Esophagus mucosa (tissue), 1 donor: ENCODE measurements around the gene ADGRF4. TPM values are rescaled to one million over a fixed set of nuclear protein-coding genes. Genes with fewer than 3 reads are reported as not detected.

Experiments used
- ATAC-seq: fragments of 200-7000 bp; cut with Tn5 transposase; one replicate; pipeline ENCODE4 v1.9.1; 2020
- total RNA-seq: library from RNA; stranded (reverse); gene quantifications from one replicate; pipeline ENCODE4 v1.2.4, GENCODE V29; 2023
- donor health status: DM: yes; HTN: yes; CAD: no.

The ADGRF4 gene
- total RNA-seq, 1 donor from 2014 or later: 13.6 TPM

GRCh38 chr6:47681201-47681990, 17.0 kb upstream of the ADGRF4 start:
- peak; percentile 45 for ATAC-seq

DNA sequence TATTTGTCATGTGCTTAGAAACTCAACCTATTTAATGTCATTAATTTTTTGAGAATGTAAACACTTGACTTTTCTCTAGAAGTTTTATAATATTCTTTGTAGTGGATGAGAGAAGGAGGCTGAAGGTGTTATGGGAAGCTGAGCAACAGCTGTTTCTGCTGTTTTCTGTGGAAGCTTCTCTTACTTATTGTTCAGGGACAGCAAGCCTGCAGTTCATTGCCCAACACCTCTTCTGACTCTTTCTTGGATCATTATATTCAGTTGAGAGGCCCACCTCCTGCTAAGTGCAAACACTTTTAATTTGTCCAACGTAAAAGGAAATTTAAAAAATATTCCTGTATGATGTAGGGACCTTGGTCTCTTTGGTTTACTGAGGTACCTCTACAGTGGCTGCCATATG, 12.0 kb upstream of the ADGRF4 start:
- ATAC-seq: no peak

DNA sequence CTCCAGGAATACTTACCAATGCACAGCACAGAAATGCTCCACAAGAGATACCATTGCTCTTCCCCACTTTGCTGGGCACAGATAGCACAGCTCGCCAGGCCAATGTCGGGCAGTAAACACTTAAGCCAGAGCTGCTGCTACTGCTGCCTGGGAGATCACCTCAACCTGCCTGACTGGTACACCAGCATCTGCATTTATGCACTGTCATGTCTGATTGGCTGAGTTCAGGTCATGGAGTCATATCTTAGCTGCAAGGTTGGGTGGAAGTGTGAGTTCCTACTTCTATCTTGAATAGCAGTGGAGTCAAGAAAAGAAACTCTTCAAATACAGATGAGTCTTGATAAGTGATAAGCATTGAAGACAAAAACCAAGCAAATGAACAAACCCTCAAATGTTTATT, 10.9 kb upstream of the ADGRF4 start:
- ATAC-seq: peak; percentile 73

DNA sequence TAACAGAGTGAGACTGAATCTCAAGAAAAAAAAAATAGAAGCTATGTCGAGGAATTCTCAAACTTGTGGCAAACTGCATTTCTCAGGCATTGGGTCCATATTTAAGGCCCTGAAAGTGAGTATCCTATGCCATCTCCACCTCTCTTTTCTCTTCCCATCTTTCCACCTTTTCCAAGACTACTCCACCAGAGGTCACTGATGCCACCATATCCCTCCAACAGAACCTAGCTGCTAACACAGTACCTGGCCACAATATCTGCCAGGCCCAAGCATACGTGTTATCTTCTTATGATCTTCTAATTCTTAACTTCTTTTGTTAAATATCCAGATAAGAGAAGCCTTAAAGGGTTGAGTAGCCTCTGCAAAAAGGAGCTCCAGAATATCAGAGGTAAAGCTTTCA, 8.2 kb upstream of the ADGRF4 start:
- no peak for ATAC-seq

GRCh38 chr6:47690791-47691190, 7.6 kb upstream of the ADGRF4 start:
- no peak for ATAC-seq

- no peak for ATAC-seq
These were observed 455 bp upstream of the ADGRF4 start for GRCh38 chr6:47697925-47698324.

DNA sequence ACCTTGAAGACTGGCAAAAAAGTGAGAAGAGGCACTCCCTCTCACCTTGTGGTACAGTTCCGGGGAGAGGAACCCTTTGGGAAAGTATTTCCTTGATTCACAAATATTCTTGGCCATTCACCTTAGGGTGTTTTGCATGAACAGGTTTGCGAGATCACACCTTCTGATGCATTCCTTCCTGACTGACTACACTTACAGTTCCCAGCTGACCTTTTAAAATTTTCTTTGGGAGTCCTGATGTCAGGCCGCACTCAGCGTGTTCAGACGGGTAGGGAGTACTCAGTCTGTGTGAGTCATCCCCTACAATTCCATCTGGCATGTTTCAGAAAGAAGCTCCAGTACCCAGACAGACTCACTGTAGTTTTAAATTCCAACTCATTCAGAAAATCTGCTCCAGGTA, 1.7 kb downstream of the ADGRF4 start:
- ATAC-seq: peak; percentile 94

DNA sequence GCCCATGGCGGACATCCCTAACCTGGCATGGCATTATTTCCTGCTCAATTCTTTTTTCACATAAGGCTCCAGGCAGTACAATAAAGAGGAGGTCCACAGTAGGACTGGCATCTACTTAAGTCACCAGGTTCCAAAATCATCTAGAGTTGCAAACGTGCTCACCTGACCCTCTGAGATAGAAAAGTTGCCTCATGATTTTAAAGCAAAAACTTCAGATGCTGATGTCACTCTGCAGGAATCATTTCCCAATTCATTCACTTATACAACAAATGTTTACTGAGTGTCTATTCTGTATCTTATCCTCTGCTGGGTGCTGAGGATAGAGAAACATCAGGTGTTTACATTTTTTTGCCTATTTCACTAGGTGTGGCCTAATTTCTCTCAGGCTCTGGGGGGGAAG, 2.2 kb downstream of the ADGRF4 start:
- ATAC-seq: no peak

DNA sequence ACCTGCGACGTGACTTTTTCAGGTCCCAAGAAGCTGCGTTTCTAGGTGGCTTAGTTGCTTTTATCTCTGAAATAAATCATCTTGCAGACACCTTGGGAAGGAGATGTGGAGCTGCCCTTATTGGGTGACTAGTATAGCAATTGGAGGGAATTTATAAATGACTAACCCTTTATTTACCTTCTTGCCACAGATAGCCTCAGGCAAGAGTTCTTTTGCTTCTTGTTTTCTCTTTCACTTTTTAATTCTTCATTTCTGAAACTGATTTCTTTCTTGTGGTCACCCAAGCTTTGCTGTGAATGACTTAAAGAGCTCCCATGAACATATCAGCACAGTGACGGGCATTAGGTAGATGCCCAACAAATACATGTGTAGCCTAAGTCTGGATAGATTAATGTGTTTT, 3.0 kb downstream of the ADGRF4 start:
- peak; percentile 57 for ATAC-seq

DNA sequence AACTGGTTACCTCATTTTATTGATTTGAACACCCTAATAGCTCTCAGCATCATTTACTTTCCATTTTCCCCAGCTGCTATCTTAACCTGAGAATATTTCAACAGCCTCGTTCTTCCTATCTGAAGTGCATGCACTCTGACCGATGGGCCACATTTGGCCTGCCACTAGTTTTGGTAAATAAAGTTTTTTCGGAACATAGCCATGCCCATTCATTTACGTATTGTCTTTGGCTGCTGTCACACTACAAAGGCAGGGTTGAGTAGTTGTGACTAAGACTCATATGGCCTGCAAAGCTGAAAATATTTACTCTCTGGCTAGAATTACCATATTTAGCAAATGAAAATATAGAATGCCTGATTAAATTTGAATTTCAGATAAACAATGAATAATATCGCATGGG, 10.8 kb downstream of the ADGRF4 start:
- ATAC-seq: no peak

DNA sequence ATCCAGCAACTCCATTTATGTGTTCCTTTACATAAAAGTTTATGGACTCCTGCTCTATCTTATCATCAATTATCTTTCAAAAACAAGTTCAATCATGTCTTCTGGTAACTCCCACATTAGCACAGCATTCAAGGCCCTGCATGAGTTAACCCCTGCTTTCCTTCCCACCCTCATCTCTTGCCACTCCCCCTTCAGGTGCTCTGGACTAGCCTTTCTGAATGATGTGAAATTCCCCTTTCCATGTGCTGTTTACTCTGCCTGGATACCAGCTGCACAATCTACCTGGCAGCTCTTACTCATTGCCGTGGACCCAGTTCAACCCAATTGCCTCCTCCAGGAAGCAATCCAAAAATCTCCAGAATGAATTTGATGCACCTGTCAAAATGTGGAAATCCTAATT, 11.9 kb downstream of the ADGRF4 start:
- ATAC-seq: no peak

GRCh38 chr6:47713200-47713599, 14.8 kb downstream of the ADGRF4 start:
- no peak for ATAC-seq

- ATAC-seq: no peak
These were observed 16.4 kb downstream of the ADGRF4 start for GRCh38 chr6:47714802-47715201.

DNA sequence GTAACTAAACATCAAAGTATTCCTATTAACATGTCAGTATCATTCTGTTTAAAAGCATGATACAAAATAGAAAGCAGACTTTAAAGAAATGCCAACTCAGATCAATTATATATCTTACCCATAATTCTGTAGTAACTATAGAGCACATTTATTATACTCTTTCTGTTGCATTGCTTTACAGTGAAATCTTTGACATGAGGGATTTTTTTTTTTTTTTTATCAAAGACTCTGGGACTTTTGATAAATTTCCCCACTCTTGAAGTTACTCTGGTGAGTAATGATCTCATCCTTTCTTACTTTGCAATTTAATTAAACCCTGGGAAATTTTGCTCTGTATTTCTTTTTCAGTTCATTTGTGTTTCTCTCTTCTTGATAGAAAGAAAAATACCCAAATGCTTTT, 17.4 kb downstream of the ADGRF4 start:
- ATAC-seq: no peak

- ATAC-seq: no peak
These were observed 17.8 kb downstream of the ADGRF4 start for GRCh38 chr6:47716207-47716606.

DNA sequence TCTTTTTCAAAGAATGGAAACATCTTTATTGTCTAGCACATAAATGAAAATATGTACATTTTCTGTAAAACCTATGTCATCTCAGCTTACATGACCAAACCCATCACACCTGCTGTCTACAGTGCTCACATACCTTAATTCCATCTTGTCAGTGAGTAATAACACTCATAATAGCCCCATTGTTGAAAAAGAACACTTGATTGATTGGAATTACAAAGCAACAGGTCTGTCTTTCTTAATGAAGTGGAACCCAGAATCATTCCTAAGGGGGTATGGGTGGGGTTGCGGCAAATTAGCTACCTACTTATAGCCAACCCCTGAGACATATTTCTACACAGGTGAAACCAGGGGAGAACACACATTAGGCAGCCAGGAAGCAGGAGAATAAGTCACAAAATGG, 20.2 kb downstream of the ADGRF4 start:
- peak; percentile 81 for ATAC-seq

DNA sequence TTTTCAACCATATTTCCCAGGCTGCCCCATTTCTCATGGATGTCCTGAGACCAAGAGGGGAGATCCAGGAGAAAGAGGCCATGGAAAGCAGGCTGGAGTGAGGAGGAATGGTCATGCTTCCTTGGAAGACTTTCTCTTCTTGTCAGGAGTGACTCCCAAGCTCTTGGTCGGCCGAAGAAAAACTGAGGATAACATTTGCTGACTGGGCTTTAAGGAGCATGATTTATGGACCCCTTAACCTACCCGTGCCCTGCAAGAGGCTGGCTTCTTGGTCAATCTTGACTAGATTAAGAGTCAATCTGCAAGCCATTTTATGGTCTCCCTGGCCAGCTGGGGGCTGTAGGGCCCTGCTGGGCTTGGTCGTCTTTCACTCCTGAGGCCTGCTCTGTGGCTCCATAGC, 22.8 kb downstream of the ADGRF4 start:
- ATAC-seq: no peak

DNA sequence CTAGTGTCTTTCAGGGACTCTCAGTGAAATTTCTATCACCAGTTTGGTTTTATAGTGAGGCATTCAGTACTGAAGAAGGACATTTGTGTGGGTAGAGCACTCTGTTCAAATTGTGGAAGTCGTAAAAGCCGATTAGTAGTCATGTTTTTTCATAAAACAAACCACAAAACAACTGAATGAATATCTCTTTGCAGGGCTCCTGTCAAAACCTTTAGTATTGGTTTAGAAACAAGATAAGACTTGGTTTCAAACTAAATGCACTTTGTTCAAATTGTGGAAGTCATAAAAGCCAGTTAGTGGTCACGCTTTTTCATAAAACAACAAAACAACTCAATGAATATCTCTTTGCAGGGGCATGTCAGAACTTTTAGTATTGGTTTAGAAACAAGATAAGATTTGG, 23.8 kb downstream of the ADGRF4 start:
- ATAC-seq: no peak

GRCh38 chr6:47724300-47724699, 25.9 kb downstream of the ADGRF4 start:
- ATAC-seq: no peak

- ATAC-seq: no peak
These were observed 29.0 kb downstream of the ADGRF4 start for GRCh38 chr6:47727391-47727790.

DNA sequence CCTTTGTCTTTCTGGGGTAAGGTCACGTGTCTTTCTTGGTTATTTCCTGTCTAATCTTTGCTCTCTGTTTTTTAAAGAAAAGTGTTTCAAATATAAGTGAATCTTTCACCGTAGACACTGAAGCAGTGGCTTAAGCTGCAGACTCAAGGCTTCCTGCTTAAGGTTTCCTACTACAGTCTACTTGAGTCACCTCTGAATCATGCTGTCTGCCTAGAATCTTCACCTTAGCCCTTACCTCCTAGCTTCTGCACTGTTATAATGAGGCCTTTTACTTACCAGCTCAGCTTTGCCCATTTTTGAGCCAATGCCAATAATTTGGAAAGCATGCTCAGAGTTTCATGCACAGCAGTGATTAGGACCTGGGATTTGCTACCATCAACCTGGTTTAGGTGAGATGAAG, 30.6 kb downstream of the ADGRF4 start:
- ATAC-seq: peak; percentile 91

GRCh38 chr6:47729457-47729856, 31.1 kb downstream of the ADGRF4 start:
- peak; percentile 6 for ATAC-seq

- peak; percentile 32 for ATAC-seq
These were observed 35.6 kb downstream of the ADGRF4 start for GRCh38 chr6:47733879-47734558.

- ATAC-seq: no peak
These were observed 36.6 kb downstream of the ADGRF4 start for GRCh38 chr6:47734831-47735481.
